ENCODE data around the gene GNAO1.

Gene GNAO1

GRCh38 chr16:56337131-56337857 is 146.0 kb downstream of the GNAO1 start:
- DNase-seq: no peak

DNA sequence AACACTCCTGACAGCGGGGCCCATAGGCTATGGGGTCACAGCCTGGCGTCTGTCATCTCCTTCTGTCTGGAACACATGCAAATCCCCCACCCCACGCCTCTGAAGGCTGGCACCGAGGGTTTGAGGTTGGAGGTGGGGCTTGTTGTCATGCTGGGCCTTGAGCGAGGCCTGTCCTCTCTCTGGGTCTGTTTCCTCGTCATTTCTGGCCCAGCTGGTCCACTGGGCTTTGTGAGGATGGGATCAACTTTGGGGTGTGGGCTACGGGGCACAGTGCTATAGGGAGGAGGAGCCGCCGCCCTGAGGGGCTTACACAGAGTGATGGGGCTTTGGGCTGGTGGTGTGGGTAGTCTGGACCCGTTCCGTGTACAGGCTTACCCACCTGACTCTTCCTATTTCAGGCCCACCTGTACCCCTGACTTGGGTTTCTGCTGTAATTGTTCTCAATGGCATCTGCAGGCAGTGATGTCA is 146.6 kb downstream of the GNAO1 start:
- no peak for DNase-seq

- no peak for DNase-seq
Observed at GRCh38 chr16:56338566-56339318, 147.5 kb downstream of the GNAO1 start.

- no peak for DNase-seq
Observed at GRCh38 chr16:56339431-56340195, 148.3 kb downstream of the GNAO1 start.

DNA sequence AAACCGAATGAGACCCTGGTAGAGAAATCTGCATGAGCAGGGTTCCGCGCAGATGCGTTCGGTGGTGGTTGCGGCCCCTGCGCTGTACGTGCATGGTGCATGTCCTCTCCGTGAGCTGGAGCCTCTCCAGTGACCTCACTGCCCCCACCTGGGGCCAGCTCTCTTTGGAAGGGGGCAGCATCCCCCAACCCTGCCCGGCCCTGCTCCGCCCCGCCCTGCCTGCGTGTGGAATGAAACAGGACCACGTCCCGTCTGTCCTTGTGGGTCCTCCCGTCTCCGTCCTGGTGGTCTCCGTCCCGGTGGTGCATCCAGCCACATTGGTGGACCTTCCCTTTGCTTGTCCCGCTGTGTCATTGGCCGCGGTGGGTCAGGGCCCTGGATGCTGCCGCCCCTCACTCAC is 149.1 kb downstream of the GNAO1 start:
- no peak for DNase-seq

- DNase-seq: no peak
Observed at GRCh38 chr16:56340864-56341365, 149.6 kb downstream of the GNAO1 start.

DNA sequence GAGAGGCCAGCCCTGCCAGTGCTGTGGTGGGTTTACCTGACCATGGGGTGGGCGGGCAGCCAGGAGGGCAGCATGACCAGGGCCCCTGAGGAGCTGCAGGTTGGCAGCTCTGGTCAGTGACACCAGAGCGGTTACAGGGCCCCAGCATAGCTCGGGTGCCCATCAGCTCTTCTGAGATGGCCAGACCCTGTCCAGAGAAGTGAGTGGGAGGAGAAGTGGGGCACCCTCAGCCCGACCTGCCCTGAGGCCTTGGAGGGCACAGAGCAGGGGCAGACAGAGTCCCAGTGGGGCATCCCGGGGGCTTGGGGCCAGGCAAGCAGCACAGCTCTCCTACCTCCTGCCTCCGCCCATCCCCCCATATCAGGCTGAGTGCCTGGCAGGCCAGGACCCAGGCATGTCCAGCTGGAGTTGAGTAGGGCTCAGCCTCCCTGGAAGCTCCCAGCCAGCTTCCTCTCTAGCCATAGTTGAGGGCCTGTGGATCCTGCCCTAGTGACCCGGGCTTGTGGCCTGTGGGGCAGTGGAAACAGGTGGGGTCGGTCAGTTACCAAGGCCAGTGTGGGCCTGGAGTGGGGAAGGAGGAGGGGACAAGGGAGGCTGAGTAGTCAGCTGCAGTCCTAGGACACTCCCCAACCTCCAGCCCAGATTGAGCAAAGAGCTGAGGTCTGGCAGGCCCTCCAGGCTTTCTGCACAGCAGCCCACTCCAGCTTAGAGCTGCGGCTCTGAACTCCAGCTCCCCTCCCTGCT is 150.5 kb downstream of the GNAO1 start:
- DNase-seq: no peak

DNA sequence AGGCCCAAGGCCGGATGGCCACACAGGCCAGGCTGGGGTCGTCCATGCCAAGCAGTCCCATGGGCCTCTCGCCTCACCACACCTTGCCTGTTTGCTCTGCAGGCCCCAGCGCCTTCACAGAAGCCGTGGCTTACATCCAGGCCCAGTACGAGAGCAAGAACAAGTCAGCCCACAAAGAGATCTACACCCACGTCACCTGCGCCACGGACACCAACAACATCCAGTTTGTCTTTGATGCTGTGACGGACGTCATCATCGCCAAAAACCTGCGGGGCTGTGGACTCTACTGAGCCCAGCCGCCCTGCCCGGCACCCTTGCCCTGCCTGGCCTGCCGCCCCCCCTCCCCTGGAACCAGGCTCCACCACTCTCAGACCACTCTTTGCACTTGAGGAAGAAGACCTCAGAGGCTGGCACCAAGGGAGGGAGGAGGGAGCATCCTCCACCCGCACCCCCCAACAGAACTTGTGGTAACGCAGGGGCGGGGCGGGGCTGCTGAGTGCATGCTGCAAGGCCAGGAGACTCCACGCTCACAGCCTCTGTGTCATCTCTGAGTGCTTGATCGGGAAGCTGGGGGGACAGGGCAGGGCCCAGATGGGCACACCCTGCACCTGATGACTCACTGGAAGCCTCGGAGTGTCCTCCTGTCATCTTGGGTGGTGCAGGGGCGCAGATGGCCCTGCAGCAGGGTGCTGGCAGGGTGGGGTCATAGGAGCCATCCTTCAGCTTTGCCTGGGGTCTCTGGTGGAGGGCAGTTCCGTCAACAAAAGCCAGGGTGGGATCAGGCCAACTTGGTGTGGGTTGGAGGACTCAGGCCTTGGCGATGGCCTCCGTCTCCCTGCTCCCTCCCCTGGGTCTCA is 152.6 kb downstream of the GNAO1 start:
- DNase-seq: no peak

- DNase-seq: no peak
Observed at GRCh38 chr16:56344518-56345405, 153.5 kb downstream of the GNAO1 start.

- no peak for DNase-seq
Observed at GRCh38 chr16:56345406-56346050, 154.2 kb downstream of the GNAO1 start.

DNA sequence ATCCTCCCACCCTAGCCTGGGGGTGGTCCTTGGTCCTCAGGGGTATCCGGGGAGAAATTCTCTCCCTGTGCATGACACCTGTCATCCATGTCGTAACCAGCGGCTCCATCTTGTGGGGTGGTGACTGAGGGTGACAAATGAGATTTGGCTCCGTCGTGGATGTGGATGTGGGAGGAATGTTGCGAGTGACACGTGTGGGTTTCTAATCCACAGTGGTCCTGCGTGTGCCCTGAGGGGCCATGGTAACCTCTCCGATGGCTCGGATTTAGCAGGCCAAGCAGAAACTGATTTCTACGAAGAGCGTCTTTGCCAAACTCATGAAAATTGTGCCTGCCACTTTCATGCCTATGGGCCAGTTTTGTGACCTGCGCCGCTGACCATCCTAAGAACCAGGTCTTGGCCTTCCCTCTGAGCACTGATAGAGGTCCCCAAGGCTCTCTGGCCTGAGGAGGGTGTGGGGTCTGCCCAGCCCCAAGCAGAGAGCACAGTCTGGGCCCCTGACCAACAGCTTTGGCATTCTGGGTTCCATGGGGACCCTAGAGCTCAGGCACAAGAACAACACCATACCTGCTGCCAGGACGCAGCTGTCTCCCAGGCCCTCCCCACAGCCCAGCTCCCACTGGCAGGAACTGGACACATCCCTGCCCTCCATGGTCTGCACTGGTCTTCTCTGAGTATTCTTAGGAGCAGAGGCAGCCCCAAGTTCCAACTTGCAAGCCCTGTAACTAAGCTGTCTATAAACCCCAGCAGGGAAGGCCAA is 155.0 kb downstream of the GNAO1 start:
- no peak for DNase-seq

DNA sequence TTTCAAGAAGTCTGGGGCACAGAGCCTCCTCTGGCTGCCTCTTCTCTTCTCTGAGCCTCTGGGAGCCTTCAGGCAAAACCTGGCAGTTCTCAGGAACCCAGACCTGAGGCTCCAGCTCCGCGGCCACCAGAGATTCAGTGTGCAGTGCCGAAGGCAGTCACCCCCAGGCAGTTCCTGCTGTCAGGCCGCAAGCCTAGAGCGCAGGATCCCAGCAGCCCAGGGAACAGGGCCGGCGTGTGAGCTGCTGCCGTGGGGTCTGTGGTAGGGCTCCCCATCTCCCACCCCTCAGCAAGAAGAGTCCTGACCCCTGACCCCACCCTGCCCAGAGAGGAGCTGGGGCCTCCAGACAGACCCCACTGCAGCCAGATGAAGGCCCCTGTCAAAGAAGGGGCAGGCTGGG is 155.9 kb downstream of the GNAO1 start:
- no peak for DNase-seq

- DNase-seq: no peak
Observed at GRCh38 chr16:56347670-56348069, 156.4 kb downstream of the GNAO1 start.

GRCh38 chr16:56348168-56349085 is 157.1 kb downstream of the GNAO1 start:
- DNase-seq: no peak

DNA sequence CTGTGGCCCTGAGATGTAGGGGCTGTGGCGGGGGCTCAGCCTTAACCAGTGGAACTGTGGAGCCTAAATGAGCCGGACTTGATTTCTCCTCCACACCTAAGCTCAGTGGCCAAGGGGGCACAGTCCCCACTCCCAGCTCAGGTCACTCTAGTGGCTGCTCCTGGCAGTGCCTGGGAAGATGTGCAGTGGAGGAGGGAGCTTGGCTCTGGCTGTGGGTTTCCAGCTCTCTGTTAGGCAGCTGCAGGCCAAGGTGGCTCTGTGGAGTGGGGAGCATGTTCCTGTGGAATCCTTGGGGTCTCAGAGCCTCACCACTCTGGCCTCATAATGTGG is 157.8 kb downstream of the GNAO1 start:
- DNase-seq: no peak

DNA sequence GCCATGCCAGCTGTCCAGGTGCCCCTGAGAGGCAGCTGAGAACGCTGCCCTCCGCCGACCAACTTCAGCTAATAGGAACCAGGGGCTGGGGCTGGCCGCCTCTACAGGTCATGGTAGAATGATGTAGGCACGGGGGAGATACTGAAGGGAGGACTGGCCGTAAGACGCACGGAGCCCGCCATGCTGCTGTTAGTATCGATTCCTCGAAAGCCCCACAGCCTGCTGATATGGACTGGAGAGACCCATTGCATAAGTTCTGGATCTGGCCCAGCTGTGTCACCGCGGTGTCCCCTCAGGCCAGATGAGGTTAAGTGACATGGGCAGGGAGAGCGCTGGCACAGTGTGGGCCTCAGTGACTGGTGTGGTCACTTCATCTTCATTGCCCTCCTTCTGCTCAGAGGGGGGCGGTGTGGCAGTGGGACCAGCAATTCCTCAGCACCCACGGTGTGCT is 158.4 kb downstream of the GNAO1 start:
- no peak for DNase-seq

- no peak for DNase-seq
Observed at GRCh38 chr16:56350491-56351405, 159.5 kb downstream of the GNAO1 start.

All from CD4-positive, alpha-beta T cell treated with Interleukin-17A for 4 hours (primary cell).